Gastroesophageal sphincter (tissue), 3 donors: ENCODE data around the gene AQP10.

Experiments used
- EP300 ChIP-seq: sonication (generic); formaldehyde crosslinking; IDR thresholded peaks from one replicate; pipeline ENCODE4 v1.6.1; 2017; ENCODE audit warnings: antibody characterized with exemption, mild to moderate bottlenecking
- POLR2A ChIP-seq, 2 donors: fragments of 450-650 bp; IDR thresholded peaks; one replicate each; pipeline ENCODE4 v1.6.1; 2017; ENCODE audit warnings: antibody characterized with exemption in 2 of 2, mild to moderate bottlenecking in 2 of 2, moderate library complexity in 1 of 2
- POLR2AphosphoS5 ChIP-seq: sonication (generic); formaldehyde crosslinking; IDR thresholded peaks from one replicate; pipeline ENCODE4 v1.6.1; 2017; ENCODE audit warnings: antibody characterized with exemption
- TF ChIP-seq, protein P1 (sequence below), 4 experiments: fragments of 200-600 bp in 2 of 4; fragments of 450-650 bp in 2 of 4; sonication (generic) in 1 of 4; IDR thresholded peaks; one replicate each; pipeline ENCODE4 v1.5.1; 2017 to 2019; ENCODE audit warnings: antibody characterized with exemption in 4 of 4, mild to moderate bottlenecking in 2 of 4, moderate library complexity in 2 of 4

DNA sequence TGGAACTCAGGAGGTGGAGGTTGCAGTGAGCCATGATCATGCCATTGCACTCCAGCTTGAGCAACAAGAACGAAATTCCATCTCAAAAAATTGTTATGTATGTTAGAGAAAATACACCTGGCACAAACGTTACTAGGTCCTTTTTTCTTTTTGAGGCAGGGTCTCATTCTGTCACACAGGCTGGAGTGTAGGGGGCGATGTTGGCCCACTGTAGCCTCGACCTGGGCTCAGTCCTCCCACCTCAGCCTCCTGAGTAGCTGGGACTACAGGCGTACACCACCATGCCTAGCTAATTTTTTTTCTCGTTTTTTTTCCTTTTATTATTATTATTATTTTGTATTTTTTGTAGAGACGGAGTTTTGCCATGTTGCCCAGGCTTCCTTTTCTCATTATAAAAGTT lies 44.1 kb upstream of the AQP10 start:
- no peak for TF ChIP-seq POLR2AphosphoS5
- TF ChIP-seq, protein P1, sequence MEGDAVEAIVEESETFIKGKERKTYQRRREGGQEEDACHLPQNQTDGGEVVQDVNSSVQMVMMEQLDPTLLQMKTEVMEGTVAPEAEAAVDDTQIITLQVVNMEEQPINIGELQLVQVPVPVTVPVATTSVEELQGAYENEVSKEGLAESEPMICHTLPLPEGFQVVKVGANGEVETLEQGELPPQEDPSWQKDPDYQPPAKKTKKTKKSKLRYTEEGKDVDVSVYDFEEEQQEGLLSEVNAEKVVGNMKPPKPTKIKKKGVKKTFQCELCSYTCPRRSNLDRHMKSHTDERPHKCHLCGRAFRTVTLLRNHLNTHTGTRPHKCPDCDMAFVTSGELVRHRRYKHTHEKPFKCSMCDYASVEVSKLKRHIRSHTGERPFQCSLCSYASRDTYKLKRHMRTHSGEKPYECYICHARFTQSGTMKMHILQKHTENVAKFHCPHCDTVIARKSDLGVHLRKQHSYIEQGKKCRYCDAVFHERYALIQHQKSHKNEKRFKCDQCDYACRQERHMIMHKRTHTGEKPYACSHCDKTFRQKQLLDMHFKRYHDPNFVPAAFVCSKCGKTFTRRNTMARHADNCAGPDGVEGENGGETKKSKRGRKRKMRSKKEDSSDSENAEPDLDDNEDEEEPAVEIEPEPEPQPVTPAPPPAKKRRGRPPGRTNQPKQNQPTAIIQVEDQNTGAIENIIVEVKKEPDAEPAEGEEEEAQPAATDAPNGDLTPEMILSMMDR (IDR thresholded peaks at IDR 0.05) = peak in 1 of 4 experiments; percentile 18
- TF ChIP-seq EP300 = no peak
- TF ChIP-seq POLR2A (IDR thresholded peaks at IDR 0.05) = no peak
